ENCODE data around the gene TAGLN. TPM values are rescaled to one million over a fixed set of nuclear protein-coding genes. Genes with fewer than 3 reads are reported as not detected.

TAGLN gene
- total and polyA plus RNA-seq, 10 donors: 117 to 1,088 (median 350) TPM

- 91 to 97% (median 95%) methylated on average over 14 to 17 of the region's 17 CpGs for WGBS, 5 donors
- no peak for DNase-seq
- Histone ChIP-seq H3K4me3 (no peak overlapping the region), H3K36me3 (peaks cover 2 to 99% (median 63%) of the 10 kb centered on the region in 6 donors), H3K27me3 (replicated peaks in 1 of 7) (no peaks in the 10 kb centered on the region), H3K4me1 (peaks cover 0 to 49% (median 27%) of the 10 kb centered on the region in 6 donors), H3K9me3 (no peaks in the 10 kb centered on the region), H3K27ac (no peak overlapping the region)
- TF ChIP-seq POLR2AphosphoS5 (IDR thresholded peaks at IDR 0.05) (peak; percentile 6 to 46 (median 36)), CTCF (IDR thresholded peaks at IDR 0.05 in 8 of 11, conservative IDR thresholded peaks at IDR 0.05 in 3 of 11) (no peak), POLR2A (IDR thresholded peaks at IDR 0.05) (no peak)
- intact Hi-C loops (cut with DNase I; ENCODE audit: low total_unique reads): no loop called here
These were observed 6.7 kb upstream of the TAGLN start for GRCh38 chr11:117192401-117192875.

- 92 to 96% (median 94%) methylated on average over 14 to 15 of the region's 15 CpGs for WGBS, 5 donors
- H3K9me3 ChIP-seq: no peaks in the 10 kb centered on the region
- H3K36me3 ChIP-seq: peaks cover 2 to 99% (median 55%) of the 10 kb centered on the region in 6 donors
- DNase-seq: no peak
- H3K4me1 ChIP-seq: peaks cover 0 to 47% (median 26%) of the 10 kb centered on the region in 6 donors
- intact Hi-C loops (cut with DNase I; ENCODE audit: low total_unique reads): no loop called here
- H3K4me3 ChIP-seq: no peak overlapping the region
- H3K27ac ChIP-seq: peak overlapping the region in 1 of 8 donors; percentile 9
- TF ChIP-seq POLR2AphosphoS5 (IDR thresholded peaks at IDR 0.05) (no peak), CTCF (IDR thresholded peaks at IDR 0.05 in 8 of 11, conservative IDR thresholded peaks at IDR 0.05 in 3 of 11) (no peak), POLR2A (IDR thresholded peaks at IDR 0.05) (no peak)
- no peaks in the 10 kb centered on the region for H3K27me3 ChIP-seq (replicated peaks in 1 of 7)
These were observed 5.8 kb upstream of the TAGLN start for GRCh38 chr11:117193130-117194020.

GRCh38 chr11:117194267-117194666, 4.9 kb upstream of the TAGLN start:
- Histone ChIP-seq H3K9me3 (no peaks in the 10 kb centered on the region), H3K27me3 (replicated peaks in 1 of 7) (peaks cover 0 to 4% (median 0%) of the 10 kb centered on the region in 7 donors), H3K36me3 (peaks cover 2 to 92% (median 49%) of the 10 kb centered on the region in 6 donors), H3K27ac (no peak overlapping the region), H3K4me1 (peaks cover 0 to 47% (median 19%) of the 10 kb centered on the region in 6 donors), H3K4me3 (no peak overlapping the region)
- 77 to 98% (median 91%) methylated on average over 5 of the region's 5 CpGs for WGBS, 5 donors
- no peak for DNase-seq
- TF ChIP-seq CTCF (IDR thresholded peaks at IDR 0.05 in 8 of 11, conservative IDR thresholded peaks at IDR 0.05 in 3 of 11) (no peak), POLR2A (IDR thresholded peaks at IDR 0.05) (no peak), POLR2AphosphoS5 (IDR thresholded peaks at IDR 0.05) (no peak)
- intact Hi-C loops (cut with DNase I; ENCODE audit: low total_unique reads): no loop called here

GRCh38 chr11:117195258-117195657, 3.9 kb upstream of the TAGLN start:
- Histone ChIP-seq H3K27me3 (replicated peaks in 1 of 7) (peaks cover 0 to 5% (median 0%) of the 10 kb centered on the region in 7 donors), H3K9me3 (no peaks in the 10 kb centered on the region), H3K4me1 (peaks cover 0 to 42% (median 10%) of the 10 kb centered on the region in 6 donors), H3K36me3 (peaks cover 2 to 86% (median 45%) of the 10 kb centered on the region in 6 donors), H3K27ac (no peak overlapping the region), H3K4me3 (no peak overlapping the region)
- intact Hi-C loops (cut with DNase I; ENCODE audit: low total_unique reads): no loop called here
- 77 to 92% (median 85%) methylated on average over 4 of the region's 4 CpGs for WGBS, 5 donors
- TF ChIP-seq POLR2A (IDR thresholded peaks at IDR 0.05): no peak
- no peak for TF ChIP-seq CTCF (IDR thresholded peaks at IDR 0.05 in 8 of 11, conservative IDR thresholded peaks at IDR 0.05 in 3 of 11)
- no peak for TF ChIP-seq POLR2AphosphoS5 (IDR thresholded peaks at IDR 0.05)
- DNase-seq: no peak
